ENCODE results near the gene LCP2. TPM values are rescaled to one million over a fixed set of nuclear protein-coding genes. Genes with fewer than 3 reads are reported as not detected.

LCP2 gene
- total RNA-seq: 10 to 100 TPM; 19.3 to 25.0 TPM
- long read RNA-seq, donor 1, partial matches to known transcripts: 2 of 2 reads
- long read RNA-seq, donor 1, other reads (novel, unspliced or antisense): 0 of 2 reads
- long read RNA-seq, donor 2, partial matches to known transcripts: 1 of 3 reads
- long read RNA-seq, donor 2, other reads (novel, unspliced or antisense): 1 of 3 reads

GRCh38 chr5:170297589-170298462 lies at the start of gene LCP2:
Gene LCP2, minus strand, starts transcription at chr5:170297777. Its CDS starts 166 bp downstream, at chr5:170297611.
- intact Hi-C loops (cut with DNase I): no loop called here
- DNase-seq (ENCODE audit: low spot score): no peak

- DNase-seq (ENCODE audit: low spot score): no peak
- intact Hi-C loops (cut with DNase I): loop anchor here in 1 of 2 donors (10.0 kb wide), 1 partner anchor 122 kb away; no protein-coding TSS in a partner anchor
Measured at GRCh38 chr5:170347022-170347567, 49.5 kb upstream of the LCP2 start.

GRCh38 chr5:170345971-170346370 lies 48.4 kb upstream of the LCP2 start:
- no peak for DNase-seq (ENCODE audit: low spot score)
- intact Hi-C loops (cut with DNase I): loop anchor here (1.0 to 10.0 kb wide), 2 partner anchors 16 to 121 kb away; no protein-coding TSS in a partner anchor

- intact Hi-C loops (cut with DNase I): loop anchor here in 1 of 2 donors (10.0 kb wide), 1 partner anchor 118 kb away; no protein-coding TSS in a partner anchor
- DNase-seq (ENCODE audit: low spot score): no peak
Measured at GRCh38 chr5:170343177-170343576, 45.6 kb upstream of the LCP2 start.

GRCh38 chr5:170342153-170342725 lies 44.7 kb upstream of the LCP2 start:
- DNase-seq (ENCODE audit: low spot score): no peak
- intact Hi-C loops (cut with DNase I): loop anchor here in 1 of 2 donors (10.0 kb wide), 1 partner anchor 117 kb away; no protein-coding TSS in a partner anchor

- intact Hi-C loops (cut with DNase I): loop anchor here (2.0 to 10.0 kb wide), 2 partner anchors 61 to 117 kb away; no protein-coding TSS in a partner anchor
- DNase-seq (ENCODE audit: low spot score): no peak
Measured at GRCh38 chr5:170341545-170341944, 44.0 kb upstream of the LCP2 start.

GRCh38 chr5:170339780-170340167 lies 42.2 kb upstream of the LCP2 start:
- intact Hi-C loops (cut with DNase I): loop anchor here (2.0 to 10.0 kb wide), 2 partner anchors 63 to 115 kb away; no protein-coding TSS in a partner anchor
- DNase-seq (ENCODE audit: low spot score): no peak

GRCh38 chr5:170338933-170339779 lies 41.6 kb upstream of the LCP2 start:
- intact Hi-C loops (cut with DNase I): no loop called here
- DNase-seq (ENCODE audit: low spot score): no peak

- intact Hi-C loops (cut with DNase I): no loop called here
- no peak for DNase-seq (ENCODE audit: low spot score)
Measured at GRCh38 chr5:170338291-170338690, 40.7 kb upstream of the LCP2 start.

- intact Hi-C loops (cut with DNase I): no loop called here
- DNase-seq (ENCODE audit: low spot score): no peak
Measured at GRCh38 chr5:170337045-170337733, 39.6 kb upstream of the LCP2 start.

- intact Hi-C loops (cut with DNase I): no loop called here
- no peak for DNase-seq (ENCODE audit: low spot score)
Measured at GRCh38 chr5:170336065-170336464, 38.5 kb upstream of the LCP2 start.

GRCh38 chr5:170334626-170335025 lies 37.0 kb upstream of the LCP2 start:
- DNase-seq (ENCODE audit: low spot score): no peak
- intact Hi-C loops (cut with DNase I): no loop called here

GRCh38 chr5:170333161-170333910 lies 35.8 kb upstream of the LCP2 start:
- intact Hi-C loops (cut with DNase I): no loop called here
- no peak for DNase-seq (ENCODE audit: low spot score)

- DNase-seq (ENCODE audit: low spot score): no peak
- intact Hi-C loops (cut with DNase I): no loop called here
Measured at GRCh38 chr5:170332058-170332457, 34.5 kb upstream of the LCP2 start.

- DNase-seq (ENCODE audit: low spot score): no peak
- intact Hi-C loops (cut with DNase I): no loop called here
Measured at GRCh38 chr5:170330568-170331054, 33.0 kb upstream of the LCP2 start.

- intact Hi-C loops (cut with DNase I): loop anchor here in 1 of 2 donors (10.0 kb wide), 1 partner anchor 1985 kb away; no protein-coding TSS in a partner anchor
- DNase-seq (ENCODE audit: low spot score): no peak
Measured at GRCh38 chr5:170329524-170329923, 31.9 kb upstream of the LCP2 start.

GRCh38 chr5:170327829-170328228 lies 30.3 kb upstream of the LCP2 start:
- DNase-seq (ENCODE audit: low spot score): no peak
- intact Hi-C loops (cut with DNase I): loop anchor here in 1 of 2 donors (10.0 kb wide), 1 partner anchor 1987 kb away; no protein-coding TSS in a partner anchor

Measured in posterior vena cava (tissue), 2 donors.